HG02571 (cell line): Measurements from ENCODE around the gene PTPRK.
"Not testable (repeated sequence)": the region's sequence is repeated elsewhere in the genome, so short reads cannot be mapped to it uniquely, and the experiment has no call there.

Experiments
- ATAC-seq: cut with Tn5 transposase; IDR thresholded peaks from one replicate; pipeline ENCODE4 v1.9.1; 2021; ENCODE audit warnings: mild to moderate bottlenecking, moderate library complexity; ENCODE audit not compliant: unreplicated experiment

PTPRK gene

GRCh38 chr6:128047989-128048388, 472.4 kb downstream of the PTPRK start:
- ATAC-seq, result no peak

DNA sequence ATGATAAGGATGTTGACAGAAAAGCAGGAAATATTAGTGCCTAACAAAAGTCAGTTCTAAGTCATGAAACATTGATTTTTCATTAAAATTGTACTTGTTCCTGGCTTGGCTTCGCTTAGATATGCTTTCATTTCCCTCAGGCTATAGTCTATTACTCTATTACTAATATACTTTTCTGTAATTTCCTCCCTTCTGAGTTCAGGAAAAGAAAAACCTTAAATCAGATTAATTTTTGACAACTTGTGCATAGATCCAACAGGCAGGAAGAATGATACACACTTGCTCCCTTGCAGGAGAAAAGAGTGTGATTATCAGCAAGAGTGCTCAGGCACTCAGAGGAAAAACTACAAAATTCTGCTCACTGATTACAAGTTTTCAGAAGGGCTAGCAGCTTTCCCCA, 474.4 kb downstream of the PTPRK start:
- no peak for ATAC-seq

- no peak for ATAC-seq
Observed at GRCh38 chr6:128039543-128039942, 480.9 kb downstream of the PTPRK start.

DNA sequence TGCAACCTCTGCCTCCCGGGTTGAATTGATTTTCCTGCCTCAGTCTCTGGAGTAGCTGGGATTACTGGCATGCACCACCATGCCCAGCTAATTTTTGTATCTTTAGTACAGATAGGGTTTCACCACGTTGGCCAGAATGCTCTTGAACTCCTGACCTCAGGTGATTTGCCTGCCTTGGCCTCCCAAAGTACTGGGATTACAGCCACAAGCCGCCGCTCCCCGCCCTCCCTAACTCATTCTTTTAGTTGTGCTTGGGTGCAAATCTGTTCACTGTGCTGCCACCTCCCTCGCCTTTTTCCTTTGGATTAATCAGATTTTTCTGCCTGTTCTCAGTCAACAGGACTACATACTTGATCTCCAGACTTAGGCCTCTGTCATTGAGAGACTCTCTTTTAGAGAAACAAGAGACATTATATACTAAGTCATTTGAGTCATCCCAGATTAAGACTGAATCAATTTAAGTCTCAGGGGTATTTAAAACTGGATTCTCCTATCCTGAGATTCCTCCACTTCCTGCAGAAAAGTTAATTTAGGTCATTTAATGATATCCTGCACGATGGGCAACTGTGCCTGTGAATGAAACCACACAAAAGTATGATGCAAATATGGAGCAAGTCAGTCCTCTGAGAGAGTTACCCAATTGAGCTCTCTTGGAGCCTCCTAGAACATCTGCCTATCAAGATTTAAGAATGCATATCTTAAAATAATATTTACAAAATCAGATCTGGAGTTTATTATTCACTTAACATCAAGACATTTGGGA, 483.4 kb downstream of the PTPRK start:
- ATAC-seq, result no peak

- no peak for ATAC-seq
Observed at GRCh38 chr6:128033156-128033555, 487.2 kb downstream of the PTPRK start.

DNA sequence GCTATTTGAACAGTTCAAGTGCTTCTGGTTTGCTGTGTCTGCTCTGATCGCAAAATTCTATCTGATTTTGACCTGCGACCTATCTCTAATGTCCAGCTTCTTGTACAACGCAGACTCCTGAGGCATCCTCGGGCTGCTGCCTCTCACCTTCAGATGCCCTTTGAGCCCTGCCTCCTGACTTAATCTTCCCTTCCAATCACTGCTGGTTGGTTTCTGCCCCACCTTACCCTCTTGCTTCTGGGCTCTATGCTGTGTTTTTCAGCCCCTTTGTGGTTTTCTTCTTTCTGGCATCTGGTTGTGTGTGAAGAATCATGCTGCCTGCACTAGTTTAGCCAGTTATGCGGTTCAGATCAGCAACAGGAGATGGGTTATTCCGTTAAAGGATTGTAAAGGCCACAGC, 488.4 kb downstream of the PTPRK start:
- ATAC-seq, result no peak

GRCh38 chr6:128029826-128030225, 490.6 kb downstream of the PTPRK start:
- no peak for ATAC-seq

DNA sequence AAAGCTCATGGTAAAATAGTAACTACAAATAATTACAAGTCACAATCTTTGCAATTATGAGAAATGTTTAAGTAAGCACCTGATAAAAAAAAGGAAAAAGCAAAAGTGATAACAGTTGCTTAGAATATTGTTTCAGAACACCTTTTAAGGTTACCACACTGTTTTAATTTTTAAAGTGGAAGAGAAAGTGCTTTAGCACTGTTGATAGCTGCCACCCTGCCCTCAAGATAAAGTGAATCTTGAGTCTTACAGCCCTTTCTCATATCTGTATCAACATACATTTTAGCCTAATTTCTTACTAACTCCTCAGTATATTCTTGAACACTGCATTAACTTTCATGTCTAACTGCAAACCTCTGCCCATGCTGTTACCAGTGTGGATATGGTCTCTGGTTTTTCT, 492.2 kb downstream of the PTPRK start:
- no peak for ATAC-seq

GRCh38 chr6:128025478-128025877, 494.9 kb downstream of the PTPRK start:
- ATAC-seq, result no peak

GRCh38 chr6:128024969-128025368, 495.4 kb downstream of the PTPRK start:
- no peak for ATAC-seq

- no peak for ATAC-seq
Observed at GRCh38 chr6:128024046-128024445, 496.4 kb downstream of the PTPRK start.

DNA sequence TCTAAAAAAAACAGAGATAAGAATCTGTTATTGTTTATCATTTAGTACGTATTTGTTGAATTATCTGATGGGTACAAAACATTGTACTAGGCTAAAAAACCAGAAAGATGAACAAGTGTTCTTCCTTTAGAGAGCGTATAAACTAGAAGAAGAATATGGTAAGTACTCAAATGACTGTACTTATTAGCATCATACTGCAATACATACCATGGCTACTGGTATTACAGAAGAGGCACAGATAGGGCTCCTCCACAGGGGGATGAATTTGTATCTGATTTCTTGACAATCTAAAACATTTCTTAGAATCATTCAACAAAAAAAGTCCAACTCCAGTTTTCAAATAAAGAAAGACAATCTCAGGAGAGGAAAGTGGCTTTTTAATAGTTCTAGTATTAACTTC, 501.6 kb downstream of the PTPRK start:
- ATAC-seq, result no peak

- no peak for ATAC-seq
Observed at GRCh38 chr6:128017288-128017687, 503.1 kb downstream of the PTPRK start.

GRCh38 chr6:128007658-128008057, 512.7 kb downstream of the PTPRK start:
- ATAC-seq, result no peak

GRCh38 chr6:128005009-128005408, 515.4 kb downstream of the PTPRK start:
- no peak for ATAC-seq

DNA sequence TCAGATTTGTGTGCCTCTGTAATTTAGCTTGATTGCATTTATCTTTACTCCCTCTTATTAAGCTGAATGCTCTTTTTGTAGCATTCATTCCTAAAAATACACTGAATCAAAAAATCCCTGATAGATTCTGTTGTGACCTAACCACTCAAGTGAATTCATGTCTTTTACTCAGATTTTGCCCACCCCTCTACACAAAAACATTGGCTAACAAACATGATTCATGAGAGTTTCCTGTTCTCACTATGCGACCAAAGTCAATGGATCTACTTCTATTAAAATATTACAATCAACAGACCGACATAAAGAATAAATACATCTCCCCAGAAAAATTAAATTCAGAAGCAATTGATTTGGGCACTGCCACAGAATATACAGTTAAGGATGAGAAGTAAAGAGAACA, 520.0 kb downstream of the PTPRK start:
- no peak for ATAC-seq

GRCh38 chr6:127998985-127999384, 521.4 kb downstream of the PTPRK start:
- no peak for ATAC-seq

DNA sequence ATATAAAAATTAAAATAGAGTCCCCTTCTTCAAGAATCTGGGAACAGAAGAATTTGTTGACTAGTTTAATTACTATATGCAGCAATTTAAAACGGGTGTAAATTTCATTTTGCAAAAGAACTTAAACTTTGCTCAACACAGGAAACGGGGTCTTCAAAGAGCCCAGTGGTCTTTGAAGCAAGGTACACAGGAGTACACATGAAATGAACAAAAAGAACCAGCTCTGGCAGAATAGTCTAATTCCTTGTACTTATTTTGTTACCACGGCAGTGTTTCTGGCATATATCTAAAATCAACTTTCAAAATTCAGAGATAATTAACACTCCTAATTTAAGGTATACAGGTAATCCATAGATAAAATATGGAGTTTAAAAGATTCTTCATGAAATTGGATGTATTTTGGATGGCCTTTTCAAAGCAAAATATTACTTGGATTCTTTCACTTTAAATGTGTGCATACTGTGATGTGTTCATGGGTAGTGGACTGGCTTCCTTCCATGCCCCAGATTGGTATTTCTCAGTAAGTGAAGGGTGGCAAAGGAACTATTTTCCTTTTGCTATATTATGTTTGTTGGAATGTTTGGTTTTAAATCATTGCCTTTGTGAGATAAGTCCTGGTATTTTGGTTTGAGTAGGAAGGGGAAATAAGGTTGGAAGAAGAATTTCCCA, 522.8 kb downstream of the PTPRK start:
- no peak for ATAC-seq

DNA sequence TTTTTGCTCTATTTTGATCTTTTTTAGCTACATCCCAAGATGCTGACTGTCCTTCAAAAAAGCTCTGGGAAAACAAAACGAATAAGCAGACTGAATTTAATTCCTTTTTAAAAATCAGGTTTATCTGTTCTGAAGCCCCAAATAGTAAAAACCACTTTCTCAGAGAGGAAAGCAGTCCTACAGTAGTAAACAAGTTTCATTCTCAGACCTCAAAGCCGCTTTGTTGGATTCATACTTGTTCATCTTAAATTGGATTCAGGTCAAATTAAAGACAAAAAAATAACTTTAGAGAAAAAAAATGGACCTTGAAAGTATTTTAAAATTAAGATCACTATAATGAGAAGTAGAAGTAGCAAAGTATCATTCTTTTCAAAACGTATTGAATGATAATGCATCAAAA, 523.5 kb downstream of the PTPRK start:
- ATAC-seq, result no peak

- no peak for ATAC-seq
Observed at GRCh38 chr6:127992144-127992543, 528.3 kb downstream of the PTPRK start.

DNA sequence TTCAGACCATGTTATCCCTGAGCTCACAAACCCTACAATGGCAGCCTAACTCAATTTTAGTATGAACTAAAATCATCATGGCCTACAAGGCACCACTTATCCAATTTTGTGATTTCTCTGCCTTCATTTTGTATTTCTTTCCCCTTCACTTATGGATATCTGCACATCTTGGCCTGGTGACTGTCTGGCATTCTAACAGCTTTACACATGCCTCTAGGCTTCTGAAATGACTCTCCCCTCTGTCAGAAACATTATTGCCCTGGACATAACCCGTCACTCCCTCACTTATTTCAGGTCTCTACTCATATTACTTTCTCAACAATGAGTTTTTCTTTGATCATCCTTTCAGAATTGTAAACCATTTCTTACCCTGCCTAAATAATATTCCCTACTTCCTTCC, 530.3 kb downstream of the PTPRK start:
- no peak for ATAC-seq

GRCh38 chr6:127980996-127981395, 539.4 kb downstream of the PTPRK start:
- no peak for ATAC-seq

GRCh38 chr6:127978185-127978584, 542.2 kb downstream of the PTPRK start:
- not testable (repeated sequence) for ATAC-seq
